ENCODE results near the gene MYL7. TPM values are rescaled to one million over a fixed set of nuclear protein-coding genes. Genes with fewer than 3 reads are reported as not detected.

Gene MYL7
- total and polyA plus RNA-seq, 9 of the 15 experiments (the other 6 are each of a cell fraction or from before 2014, with no cell fraction given) = not detected

DNA sequence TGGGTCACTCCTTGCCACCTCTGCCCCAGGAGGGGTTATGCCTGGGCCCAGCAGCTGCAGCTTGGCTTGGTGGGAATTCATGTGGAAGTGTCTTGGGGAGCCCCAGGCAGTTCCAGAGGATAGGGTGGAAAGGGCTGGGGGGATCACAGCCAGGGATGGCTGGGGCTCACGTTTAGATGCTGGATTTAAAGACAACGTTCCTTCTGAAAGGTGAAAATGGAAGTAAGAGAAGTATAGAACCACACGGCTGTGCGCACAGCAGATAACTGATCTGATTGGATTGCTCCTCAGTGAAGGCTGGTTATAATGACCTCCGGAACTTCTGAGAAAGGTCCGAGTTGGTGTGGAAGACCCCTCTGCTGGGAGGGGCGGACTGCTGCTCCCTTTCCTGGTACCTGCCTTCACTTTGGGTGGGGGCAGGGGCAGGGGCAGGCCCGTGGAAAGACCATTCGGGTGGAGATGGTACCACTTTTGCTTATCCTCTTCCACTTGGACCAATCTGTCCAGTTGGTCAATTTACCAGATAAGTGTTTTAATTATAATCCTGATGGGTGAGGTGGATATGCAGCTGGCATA, 7.9 kb upstream of the MYL7 start (continued):
- no peak for TF ChIP-seq PBX2 (CRISPR knock-in tag; IDR thresholded peaks at IDR 0.05; ENCODE audit: low read depth)
- TF ChIP-seq PBX2 (tag; conservative IDR thresholded peaks at IDR 0.05; ENCODE audit: low read depth) = no peak
- TF ChIP-seq HDAC8 (tag; IDR thresholded peaks at IDR 0.05) = no peak
- TF ChIP-seq NRF1 (conservative IDR thresholded peaks at IDR 0.05 in 1 of 2, IDR thresholded peaks at IDR 0.05 in 1 of 2) = no peak
- TF ChIP-seq ZNF586 (CRISPR knock-in tag; conservative IDR thresholded peaks at IDR 0.05) = no peak
- no peak for TF ChIP-seq FOS (IDR thresholded peaks at IDR 0.05; ENCODE audit: extremely low read depth, insufficient read length)
- TF ChIP-seq, protein P1, sequence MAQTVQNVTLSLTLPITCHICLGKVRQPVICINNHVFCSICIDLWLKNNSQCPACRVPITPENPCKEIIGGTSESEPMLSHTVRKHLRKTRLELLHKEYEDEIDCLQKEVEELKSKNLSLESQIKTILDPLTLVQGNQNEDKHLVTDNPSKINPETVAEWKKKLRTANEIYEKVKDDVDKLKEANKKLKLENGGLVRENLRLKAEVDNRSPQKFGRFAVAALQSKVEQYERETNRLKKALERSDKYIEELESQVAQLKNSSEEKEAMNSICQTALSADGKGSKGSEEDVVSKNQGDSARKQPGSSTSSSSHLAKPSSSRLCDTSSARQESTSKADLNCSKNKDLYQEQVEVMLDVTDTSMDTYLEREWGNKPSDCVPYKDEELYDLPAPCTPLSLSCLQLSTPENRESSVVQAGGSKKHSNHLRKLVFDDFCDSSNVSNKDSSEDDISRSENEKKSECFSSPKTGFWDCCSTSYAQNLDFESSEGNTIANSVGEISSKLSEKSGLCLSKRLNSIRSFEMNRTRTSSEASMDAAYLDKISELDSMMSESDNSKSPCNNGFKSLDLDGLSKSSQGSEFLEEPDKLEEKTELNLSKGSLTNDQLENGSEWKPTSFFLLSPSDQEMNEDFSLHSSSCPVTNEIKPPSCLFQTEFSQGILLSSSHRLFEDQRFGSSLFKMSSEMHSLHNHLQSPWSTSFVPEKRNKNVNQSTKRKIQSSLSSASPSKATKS (CRISPR knock-in tag; IDR thresholded peaks at IDR 0.05) = no peak
- TF ChIP-seq ZBTB2 (IDR thresholded peaks at IDR 0.05) = no peak
- TF ChIP-seq, protein P2, sequence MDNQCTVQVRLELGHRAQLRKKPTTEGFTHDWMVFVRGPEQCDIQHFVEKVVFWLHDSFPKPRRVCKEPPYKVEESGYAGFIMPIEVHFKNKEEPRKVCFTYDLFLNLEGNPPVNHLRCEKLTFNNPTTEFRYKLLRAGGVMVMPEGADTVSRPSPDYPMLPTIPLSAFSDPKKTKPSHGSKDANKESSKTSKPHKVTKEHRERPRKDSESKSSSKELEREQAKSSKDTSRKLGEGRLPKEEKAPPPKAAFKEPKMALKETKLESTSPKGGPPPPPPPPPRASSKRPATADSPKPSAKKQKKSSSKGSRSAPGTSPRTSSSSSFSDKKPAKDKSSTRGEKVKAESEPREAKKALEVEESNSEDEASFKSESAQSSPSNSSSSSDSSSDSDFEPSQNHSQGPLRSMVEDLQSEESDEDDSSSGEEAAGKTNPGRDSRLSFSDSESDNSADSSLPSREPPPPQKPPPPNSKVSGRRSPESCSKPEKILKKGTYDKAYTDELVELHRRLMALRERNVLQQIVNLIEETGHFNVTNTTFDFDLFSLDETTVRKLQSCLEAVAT (IDR thresholded peaks at IDR 0.05) = no peak
- TF ChIP-seq NR4A1 (CRISPR knock-in tag; IDR thresholded peaks at IDR 0.05) = no peak
- TF ChIP-seq NR4A1 (tag; IDR thresholded peaks at IDR 0.05) = no peak
- no peak for TF ChIP-seq ZC3H8 (IDR thresholded peaks at IDR 0.05)
- no peak for TF ChIP-seq PHF20 (IDR thresholded peaks at IDR 0.05; ENCODE audit: partially characterized antibody)
- TF ChIP-seq TAL1 (IDR thresholded peaks at IDR 0.05) = no peak
- no peak for TF ChIP-seq MXD1 (CRISPR knock-in tag; IDR thresholded peaks at IDR 0.05; ENCODE audit: borderline replicate concordance, poor library complexity, severe bottlenecking)
- no peak for TF ChIP-seq TFE3 (CRISPR knock-in tag; IDR thresholded peaks at IDR 0.05)
